Activated naive CD4-positive, alpha-beta T cell treated with anti-CD3 and anti-CD28 coated beads, Interleukin-2, amount 50 U/mL, for 16 hours (primary cell): ENCODE data around the gene DNAH8.
"Not testable (repeated sequence)": the region's sequence is repeated elsewhere in the genome, so short reads cannot be mapped to it uniquely, and the experiment has no call there.

Experiments
- DNase-seq: peaks from one replicate; pipeline ENCODE4 v3.0.0-alpha.2; 2020

The DNAH8 gene

GRCh38 chr6:38846844-38847243 lies 131.7 kb downstream of the DNAH8 start:
- no peak for DNase-seq

GRCh38 chr6:38847497-38847896 lies 132.4 kb downstream of the DNAH8 start:
- DNase-seq: no peak

- DNase-seq: no peak
Observed at GRCh38 chr6:38848760-38849159, 133.6 kb downstream of the DNAH8 start.

DNA sequence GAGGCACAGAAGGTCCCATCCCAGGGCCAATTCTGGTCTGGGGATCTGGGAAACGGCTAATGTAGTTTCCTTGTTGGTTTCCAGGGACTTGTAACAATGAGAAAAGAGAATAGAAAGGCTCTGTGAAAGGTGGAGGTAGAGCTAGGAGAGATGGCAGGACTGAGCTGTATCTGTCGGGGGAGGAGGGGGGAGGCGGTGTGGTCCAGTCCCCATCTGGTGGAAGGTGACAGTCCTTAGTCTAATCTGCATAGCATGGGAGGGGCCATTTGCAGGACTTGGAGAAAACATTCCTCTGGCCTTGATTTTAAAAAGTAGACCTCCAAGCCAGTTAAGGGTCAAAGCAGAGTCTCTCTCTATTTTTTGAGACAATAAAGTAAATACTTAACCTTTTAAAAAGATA lies 137.1 kb downstream of the DNAH8 start:
- DNase-seq: no peak

DNA sequence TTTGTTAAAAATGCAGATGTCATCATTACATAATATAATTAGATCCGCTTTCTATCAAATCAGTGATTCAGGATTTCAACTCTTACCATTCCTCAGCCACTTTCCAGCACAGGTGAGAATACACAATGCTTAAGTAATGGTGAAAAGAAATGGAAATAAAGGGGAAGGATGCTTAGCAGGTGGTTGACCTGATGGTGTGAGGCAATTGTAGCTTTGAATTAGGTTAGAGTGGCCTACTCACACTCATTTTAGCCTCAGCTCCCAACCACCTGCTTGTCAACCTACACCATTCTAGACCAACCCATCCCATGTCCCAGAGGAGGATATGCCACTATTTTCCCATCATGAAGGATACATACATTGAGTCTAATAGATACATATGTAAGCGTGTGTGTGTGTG lies 138.1 kb downstream of the DNAH8 start:
- DNase-seq: no peak

GRCh38 chr6:38856492-38856891 lies 141.4 kb downstream of the DNAH8 start:
- no peak for DNase-seq

GRCh38 chr6:38857815-38858214 lies 142.7 kb downstream of the DNAH8 start:
- DNase-seq: no peak

GRCh38 chr6:38860041-38860440 lies 144.9 kb downstream of the DNAH8 start:
- no peak for DNase-seq

GRCh38 chr6:38861926-38862401 lies 146.9 kb downstream of the DNAH8 start:
- no peak for DNase-seq

DNA sequence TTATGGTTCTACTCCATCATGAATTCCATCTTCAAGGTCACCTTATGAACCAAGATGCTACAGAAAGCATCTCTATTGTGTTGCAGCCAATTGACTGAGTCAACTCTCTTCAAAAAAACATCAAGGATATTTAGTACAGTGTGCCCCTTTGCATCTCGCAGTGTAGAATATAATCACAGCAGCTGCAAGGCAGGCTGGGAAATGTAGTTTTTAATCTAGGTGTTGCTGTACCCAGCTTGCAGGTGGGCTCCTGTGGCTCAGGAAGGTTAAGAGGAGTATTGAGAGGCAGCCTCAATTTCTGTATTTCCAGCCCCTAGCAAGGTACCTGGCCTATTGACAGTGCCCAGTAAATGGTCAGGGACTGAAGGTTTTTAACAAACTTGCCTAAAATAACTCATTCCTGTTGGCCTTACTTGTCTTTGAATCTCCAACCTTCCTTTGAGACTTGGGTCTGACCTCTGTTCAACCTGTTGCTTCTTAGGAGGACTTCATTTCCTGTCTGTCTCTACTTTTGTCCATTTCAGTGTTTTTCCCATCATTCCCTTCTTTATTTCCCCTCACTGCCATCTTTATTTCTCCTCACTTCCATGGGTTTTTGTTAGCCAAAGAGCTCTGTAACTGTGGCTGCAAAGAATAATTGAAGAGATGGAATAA lies 150.5 kb downstream of the DNAH8 start:
- no peak for DNase-seq

DNA sequence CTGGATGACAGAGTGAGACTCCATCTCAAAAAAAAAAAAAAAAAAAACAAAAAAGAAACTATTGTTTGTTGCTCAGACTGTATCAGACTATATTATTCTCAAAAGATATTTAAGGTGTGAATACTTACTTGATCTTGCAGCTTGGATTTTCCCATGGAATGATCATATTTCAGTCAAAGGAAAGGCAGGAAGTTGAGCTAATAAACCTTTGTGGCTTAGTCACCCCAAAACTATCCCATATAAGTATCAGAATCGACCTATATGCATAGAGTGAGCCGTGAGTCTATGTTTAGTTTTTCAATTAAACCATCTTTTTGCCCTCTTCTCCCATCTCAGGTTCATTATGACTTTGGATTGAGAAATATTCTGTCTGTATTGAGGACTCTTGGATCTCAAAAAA lies 152.6 kb downstream of the DNAH8 start:
- DNase-seq: no peak

DNA sequence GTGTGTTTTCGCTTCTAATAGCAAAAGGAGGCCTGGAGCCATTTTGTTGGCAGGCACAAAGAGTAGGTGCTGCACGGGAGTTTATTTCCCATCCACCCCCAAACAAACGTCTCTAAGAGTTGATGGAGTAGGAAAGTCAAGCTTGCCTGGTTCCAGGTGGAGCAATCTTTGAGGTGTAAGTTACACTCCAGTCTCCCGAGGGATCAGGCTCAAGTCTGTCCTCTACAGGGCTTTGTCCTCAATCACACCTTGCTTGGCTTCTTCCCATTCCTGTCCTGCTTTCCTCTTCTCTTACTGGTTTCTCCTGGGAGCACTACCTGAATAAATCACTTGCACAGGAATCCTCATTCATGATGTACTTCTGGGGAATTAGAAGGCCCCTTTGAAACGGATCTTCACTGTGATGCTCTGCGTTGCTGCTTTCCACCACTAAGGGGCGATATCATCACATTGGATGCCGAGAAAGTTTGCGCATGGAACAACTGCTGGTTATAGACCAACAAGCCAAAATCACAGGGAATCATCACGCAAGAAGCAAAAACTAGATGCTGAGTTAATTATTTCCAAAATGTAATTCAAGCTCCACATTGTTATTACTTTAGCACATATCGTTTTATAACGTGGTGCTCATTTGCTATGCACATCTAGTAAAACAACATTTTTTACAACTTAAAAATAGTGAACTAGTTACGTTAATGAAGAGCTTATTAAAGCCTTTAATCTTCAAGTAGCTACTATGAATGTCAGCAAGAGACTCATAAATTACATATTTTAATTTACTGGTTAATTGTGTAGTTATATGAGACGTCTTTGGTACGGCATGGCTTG lies 156.8 kb downstream of the DNAH8 start:
- peak; percentile 64 for DNase-seq

DNA sequence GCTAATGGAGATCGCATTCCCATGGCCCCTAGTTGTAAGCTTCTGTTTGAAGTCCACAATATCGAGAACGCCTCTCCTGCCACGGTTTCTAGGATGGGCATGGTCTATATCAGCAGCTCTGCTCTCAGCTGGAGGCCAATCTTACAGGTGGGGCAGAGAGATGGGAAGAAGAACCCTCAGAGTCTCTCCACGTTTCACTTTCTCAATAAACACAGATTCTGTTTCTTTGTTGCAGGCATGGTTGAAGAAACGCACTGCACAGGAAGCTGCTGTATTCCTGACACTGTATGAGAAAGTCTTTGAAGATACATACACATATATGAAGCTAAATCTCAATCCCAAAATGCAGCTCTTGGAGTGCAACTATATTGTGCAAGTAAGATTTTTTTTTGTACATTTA lies 157.9 kb downstream of the DNAH8 start:
- no peak for DNase-seq

- not testable (repeated sequence) for DNase-seq
Observed at GRCh38 chr6:38873816-38874215, 158.7 kb downstream of the DNAH8 start.

DNA sequence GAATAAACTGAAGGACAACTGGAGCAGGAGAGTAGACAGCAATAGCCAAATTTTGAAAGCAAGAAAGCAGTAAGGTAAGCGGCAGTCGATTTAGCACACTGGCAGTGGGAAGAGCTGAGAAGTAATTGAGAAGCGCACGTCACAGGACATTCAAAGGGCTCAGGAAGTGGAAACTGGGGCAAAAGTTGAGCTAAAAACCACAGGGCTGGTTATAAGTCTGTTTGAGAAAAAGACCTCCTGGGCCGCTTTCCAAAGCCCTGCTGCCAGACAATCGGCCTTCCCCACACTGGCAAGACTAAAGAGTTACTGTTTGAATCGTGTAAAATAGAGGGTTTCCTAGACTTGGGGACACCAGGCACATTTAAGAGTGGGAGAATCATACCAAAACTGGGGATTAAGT lies 161.4 kb downstream of the DNAH8 start:
- peak; percentile 14 for DNase-seq

GRCh38 chr6:38877721-38878120 lies 162.6 kb downstream of the DNAH8 start:
- no peak for DNase-seq

DNA sequence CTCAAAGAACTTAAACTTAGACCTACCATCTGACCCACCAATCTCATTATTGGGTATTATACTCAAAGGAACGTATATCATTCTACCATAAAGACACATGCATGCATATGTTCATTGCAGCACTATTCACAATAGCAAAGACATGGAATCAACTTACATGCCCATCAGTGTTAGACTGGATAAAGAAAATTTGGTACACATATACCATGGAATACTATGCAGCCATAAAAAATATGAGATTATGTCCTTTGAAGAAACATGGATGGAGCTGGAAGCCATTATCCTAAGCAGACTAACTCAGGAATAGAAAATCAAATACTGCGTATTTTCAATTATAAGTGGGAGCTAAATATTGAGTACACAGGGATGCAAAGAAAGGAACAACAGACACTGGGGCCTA lies 167.0 kb downstream of the DNAH8 start:
- no peak for DNase-seq

- DNase-seq: no peak
Observed at GRCh38 chr6:38897507-38897906, 182.4 kb downstream of the DNAH8 start.

GRCh38 chr6:38901802-38902522 lies 186.9 kb downstream of the DNAH8 start:
- DNase-seq: no peak

- no peak for DNase-seq
Observed at GRCh38 chr6:38906582-38906981, 191.5 kb downstream of the DNAH8 start.

DNA sequence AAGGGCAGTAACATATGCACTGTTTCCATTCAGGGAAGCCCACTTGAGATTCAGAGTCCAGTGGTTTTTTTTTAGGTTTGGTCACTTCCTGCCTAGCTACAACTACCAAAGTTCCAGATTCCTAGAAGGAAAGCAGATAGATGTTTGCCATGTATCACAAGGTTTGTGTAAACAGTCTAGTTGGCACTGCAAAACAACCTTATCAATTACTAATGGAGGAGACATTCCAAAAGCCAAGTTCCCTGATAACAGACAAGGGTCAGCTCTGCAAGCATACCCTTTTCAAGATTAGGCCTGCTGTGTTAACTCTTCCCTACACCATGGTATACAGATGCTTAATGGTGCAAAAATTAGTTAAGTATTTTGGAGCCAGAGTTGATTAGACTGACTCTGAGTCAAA lies 192.2 kb downstream of the DNAH8 start:
- no peak for DNase-seq

DNA sequence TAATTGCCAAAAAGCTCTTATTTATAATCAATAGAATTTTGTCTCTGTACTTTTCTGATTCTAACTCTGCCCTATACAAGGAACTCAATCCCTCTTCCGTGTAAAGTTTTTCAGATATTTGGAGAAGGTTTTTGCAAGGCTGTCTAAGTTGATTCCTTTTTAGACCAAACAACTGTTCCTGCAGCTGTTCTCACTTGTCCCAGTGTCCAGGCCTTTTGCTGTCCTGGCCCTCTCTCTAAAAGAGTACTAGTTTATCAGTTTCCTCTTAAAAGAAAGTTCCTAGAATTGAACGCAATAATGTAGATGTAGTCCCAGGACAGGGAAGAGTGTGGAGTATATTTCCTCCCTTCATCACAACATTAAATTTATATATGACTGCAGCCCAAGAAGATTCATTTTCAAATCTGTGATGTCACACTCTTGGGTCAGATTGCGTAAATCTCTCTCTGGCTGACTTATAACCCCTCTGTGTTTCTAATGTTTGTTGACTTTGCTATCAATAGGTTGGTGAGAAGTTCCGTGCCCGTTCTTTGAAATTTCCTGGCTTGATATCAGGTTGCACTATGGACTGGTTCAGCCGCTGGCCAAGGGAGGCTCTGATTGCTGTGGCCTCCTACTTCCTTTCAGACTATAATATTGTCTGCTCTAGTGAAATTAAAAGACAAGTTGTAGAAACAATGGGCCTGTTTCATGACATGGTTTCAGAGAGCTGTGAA lies 194.1 kb downstream of the DNAH8 start:
- DNase-seq: no peak

DNA sequence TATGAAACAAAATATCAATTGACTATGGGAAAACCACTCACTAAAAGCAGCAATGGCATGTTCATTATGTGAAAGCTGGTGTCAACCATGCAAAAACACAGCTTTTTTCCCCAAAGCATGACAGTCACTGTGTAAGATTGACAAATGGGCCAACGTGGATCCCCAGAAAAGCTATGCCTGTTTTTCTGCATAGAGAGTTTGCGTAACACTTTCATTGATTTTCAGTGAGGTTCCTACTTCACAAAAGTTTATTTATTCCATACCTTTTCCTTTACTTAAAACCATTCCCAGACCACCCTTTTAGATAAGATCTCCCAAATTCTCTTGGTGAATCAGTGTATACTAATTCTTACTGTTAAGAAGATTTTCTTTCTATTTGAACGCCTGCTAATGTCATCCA lies 195.1 kb downstream of the DNAH8 start:
- DNase-seq: no peak
